IMR-90 (cell line): Measurements from ENCODE around the gene EPC1. TPM values are rescaled to one million over a fixed set of nuclear protein-coding genes. Genes with fewer than 3 reads are reported as not detected.
A peak's percentile ranks its signal among the peaks of the same experiment; 100 is the strongest.

ENCODE experiments used
- ATAC-seq: fragments of 200-7000 bp; cut with Tn5 transposase; 2 replicates; pipeline ENCODE4 v1.9.1; 2020; ENCODE audit warnings: low read depth, mild to moderate bottlenecking, moderate library complexity
- BruUV-seq: library from RNA; stranded (reverse); fragments of 400-500 nt; replicated peaks from 2 replicates; lab custom pipeline; 2021; lab: Mats Ljungman, UMichigan
- CTCF ChIA-PET: fragments of 300-600 bp; formaldehyde crosslinking; extraction: SDS; loops from one replicate; lab custom pipeline; 2021; ENCODE audit warnings: antibody characterized with exemption; lab: Yijun Ruan, JAX
- POLR2A ChIA-PET: fragments of 300-600 bp; sonication (Branson Sonifier 250); formaldehyde crosslinking; loops from one replicate; lab custom pipeline; 2022; ENCODE audit warnings: antibody characterized with exemption; ENCODE audit not compliant: unreplicated experiment; lab: Charles Lee
- DNase-seq: peaks from one replicate; pipeline ENCODE4 v3.0.0; 2013
- H2AFZ ChIP-seq: replicated peaks from 2 replicates; pipeline ENCODE3; 2013; ENCODE audit warnings: low read length, mild to moderate bottlenecking; ENCODE audit not compliant: poor library complexity
- H2AK5ac ChIP-seq: 2 replicates; pipeline ENCODE4 v1.6.1; 2013; ENCODE audit warnings: low read depth, low read length, inconsistent platforms
- H2AK9ac ChIP-seq: replicated peaks from 2 replicates; pipeline ENCODE3; 2013; ENCODE audit warnings: mild to moderate bottlenecking, low read depth, low read length, moderate library complexity; ENCODE audit not compliant: poor library complexity
- H2BK120ac ChIP-seq: 2 replicates; pipeline ENCODE4 v1.6.1; 2013; ENCODE audit warnings: low read depth, low read length, inconsistent platforms
- H2BK15ac ChIP-seq: 3 replicates; pipeline ENCODE4 v1.6.1; 2013; ENCODE audit warnings: low read depth, low read length, inconsistent platforms
- H2BK20ac ChIP-seq: 2 replicates; pipeline ENCODE4 v1.6.1; 2013; ENCODE audit warnings: low read depth, mild to moderate bottlenecking, inconsistent platforms, low read length, moderate library complexity
- H2BK5ac ChIP-seq: 2 replicates; pipeline ENCODE4 v1.6.1; 2013; ENCODE audit warnings: mild to moderate bottlenecking, low read depth, low read length, inconsistent platforms; ENCODE audit not compliant: poor library complexity, severe bottlenecking
- H3K14ac ChIP-seq: replicated peaks from 2 replicates; pipeline ENCODE4 v1.6.1; 2013; ENCODE audit warnings: low read depth, low read length, inconsistent platforms
- H3K18ac ChIP-seq: 2 replicates; pipeline ENCODE4 v1.6.1; 2013; ENCODE audit warnings: low read depth, low read length, control low read depth
- H3K23ac ChIP-seq: 2 replicates; pipeline ENCODE4 v1.6.1; 2013; ENCODE audit warnings: low read depth, low read length, inconsistent platforms
- H3K27ac ChIP-seq: 2 replicates; pipeline ENCODE4 v1.5.1; 2013; ENCODE audit warnings: mild to moderate bottlenecking, control low read depth, low read length; ENCODE audit not compliant: insufficient read depth
- H3K27me3 ChIP-seq: 2 replicates; pipeline ENCODE4 v1.6.1; 2013; ENCODE audit warnings: low read length; ENCODE audit not compliant: control insufficient read depth, insufficient read depth
- H3K36me3 ChIP-seq: 2 replicates; pipeline ENCODE4 v1.6.1; 2013; ENCODE audit warnings: low read length, mixed read lengths; ENCODE audit not compliant: control insufficient read depth, insufficient read depth
- H3K4ac ChIP-seq: 2 replicates; pipeline ENCODE4 v1.6.1; 2013; ENCODE audit warnings: low read depth, low read length, inconsistent platforms
- H3K4me1 ChIP-seq: 2 replicates; pipeline ENCODE4 v1.6.1; 2013; ENCODE audit warnings: low read length, mixed read lengths; ENCODE audit not compliant: control insufficient read depth, insufficient read depth
- H3K4me2 ChIP-seq: 2 replicates; pipeline ENCODE4 v1.6.1; 2013; ENCODE audit warnings: low read depth, mild to moderate bottlenecking, control low read depth, low read length, moderate library complexity
- H3K4me3 ChIP-seq: 2 replicates; pipeline ENCODE4 v1.5.1; 2013; ENCODE audit warnings: low read depth, mild to moderate bottlenecking, control low read depth, low read length, moderate library complexity; ENCODE audit not compliant: insufficient read depth
- H3K56ac ChIP-seq: 2 replicates; pipeline ENCODE4 v1.6.1; 2013; ENCODE audit warnings: low read length, inconsistent platforms; ENCODE audit not compliant: insufficient read depth; ENCODE audit errors: extremely low read depth
- H3K79me1 ChIP-seq, 2 experiments: 2 replicates each; pipeline ENCODE4 v1.6.1; 2013; ENCODE audit warnings: low read length in 2 of 2, inconsistent platforms in 1 of 2, low read depth in 1 of 2
- H3K9ac ChIP-seq: 2 replicates; pipeline ENCODE4 v1.6.1; 2013; ENCODE audit warnings: low read depth, low read length, control low read depth
- H3K9me1 ChIP-seq: 2 replicates; pipeline ENCODE4 v1.6.1; 2013; ENCODE audit warnings: low read length, inconsistent platforms; ENCODE audit not compliant: insufficient read depth
- H3K9me3 ChIP-seq: 2 replicates; pipeline ENCODE4 v1.6.1; 2013; ENCODE audit warnings: low read length; ENCODE audit not compliant: control insufficient read depth, insufficient read depth
- H4K20me1 ChIP-seq: 2 replicates; pipeline ENCODE4 v1.6.1; 2013; ENCODE audit warnings: low read length, inconsistent platforms; ENCODE audit not compliant: insufficient read depth
- H4K5ac ChIP-seq: 2 replicates; pipeline ENCODE4 v1.6.1; 2013; ENCODE audit warnings: mild to moderate bottlenecking, low read depth, low read length, control low read depth
- H4K8ac ChIP-seq, 2 experiments: 2 replicates each; pipeline ENCODE4 v1.6.1; 2013; ENCODE audit warnings: low read depth in 2 of 2, low read length in 2 of 2, control low read depth in 1 of 2, inconsistent platforms in 1 of 2
- H4K91ac ChIP-seq: 2 replicates; pipeline ENCODE4 v1.6.1; 2013; ENCODE audit warnings: low read depth, low read length, inconsistent platforms; ENCODE audit not compliant: insufficient read depth
- BHLHE40 ChIP-seq: fragments of 150-350 bp; IDR thresholded peaks from 2 replicates; pipeline ENCODE4 v1.6.1; 2016; ENCODE audit warnings: mild to moderate bottlenecking, low read depth, low read length
- CEBPB ChIP-seq: IDR thresholded peaks from 2 replicates; pipeline ENCODE4 v1.6.1; 2012; ENCODE audit warnings: low read depth, low read length, improper control_type of control experiment
- CHD1 ChIP-seq: IDR thresholded peaks from 2 replicates; pipeline ENCODE4 v1.6.1; 2012; ENCODE audit warnings: low read depth, low read length, improper control_type of control experiment
- CTCF ChIP-seq: conservative IDR thresholded peaks from 2 replicates; pipeline ENCODE4 v1.5.1; 2012; ENCODE audit warnings: mild to moderate bottlenecking, low read depth, low read length, improper control_type of control experiment
- FOS ChIP-seq: fragments of 150-350 bp; IDR thresholded peaks from 2 replicates; pipeline ENCODE4 v1.6.1; 2016; ENCODE audit warnings: low read depth, low read length
- MAFK ChIP-seq: IDR thresholded peaks from 2 replicates; pipeline ENCODE4 v1.6.1; 2012; ENCODE audit warnings: low read depth, low read length, improper control_type of control experiment
- MAZ ChIP-seq: IDR thresholded peaks from 2 replicates; pipeline ENCODE4 v1.6.1; 2012; ENCODE audit warnings: low read depth, mild to moderate bottlenecking, low read length, improper control_type of control experiment, moderate library complexity, borderline replicate concordance
- MXI1 ChIP-seq: IDR thresholded peaks from 2 replicates; pipeline ENCODE4 v1.6.1; 2012; ENCODE audit warnings: low read depth, mild to moderate bottlenecking, low read length, moderate library complexity, borderline replicate concordance
- NFE2L2 ChIP-seq: fragments of 150-350 bp; IDR thresholded peaks from 2 replicates; pipeline ENCODE4 v1.6.1; 2016; ENCODE audit warnings: low read depth, mild to moderate bottlenecking, low read length
- POLR2A ChIP-seq: IDR thresholded peaks from 2 replicates; pipeline ENCODE4 v1.6.1; 2012; ENCODE audit warnings: mild to moderate bottlenecking, low read depth, low read length
- RAD21 ChIP-seq: IDR thresholded peaks from 2 replicates; pipeline ENCODE4 v1.6.1; 2012; ENCODE audit warnings: low read length, improper control_type of control experiment
- RCOR1 ChIP-seq: IDR thresholded peaks from 2 replicates; pipeline ENCODE4 v1.6.1; 2012; ENCODE audit warnings: mild to moderate bottlenecking, low read length, improper control_type of control experiment; ENCODE audit not compliant: insufficient replicate concordance
- RFX5 ChIP-seq: IDR thresholded peaks from 2 replicates; pipeline ENCODE4 v1.8.0; 2012; ENCODE audit warnings: low read depth, mild to moderate bottlenecking, low read length, moderate library complexity
- SMC3 ChIP-seq: fragments of 150-350 bp; IDR thresholded peaks from 2 replicates; pipeline ENCODE4 v1.6.1; 2016; ENCODE audit warnings: low read depth, mild to moderate bottlenecking, antibody characterized with exemption, low read length, moderate library complexity
- WGBS, 2 experiments: methylation state at CpG; one replicate each; pipeline versions ENCODE4 v1.1.5 to v1.1.7; 2013; ENCODE audit warnings: missing lambda C conversion rate in 2 of 2; ENCODE audit not compliant: insufficient read length in 1 of 2; ENCODE audit errors: extremely low coverage in 2 of 2; 5-methylcytosine and 5-hydroxymethylcytosine counted together
- dilution Hi-C: fragments of 300-500 bp; cut with HindIII; formaldehyde crosslinking; loops from one replicate; pipeline ENCODE4 v1.14.3; 2018; ENCODE audit warnings: low sequenced_read_pairs; ENCODE audit not compliant: unreplicated experiment
- in situ Hi-C: fragments of 300-500 bp; cut with MboI; formaldehyde crosslinking; loops from 3 replicates; pipeline ENCODE4 v1.14.3; 2019; ENCODE audit warnings: low sequenced_read_pairs, inconsistent platforms, mixed read lengths
- intact Hi-C: fragments of 100-400 bp; cut with micrococcal nuclease; formaldehyde crosslinking; loops from 2 replicates; pipeline ENCODE4 v1.10.0; 2022
- polyA plus RNA-seq, 3 experiments: library from polyadenylated mRNA; depleted of rRNA; stranded (reverse); fragments of >200 nt; gene quantifications; 2 replicates each; pipeline ENCODE4 v1.2.3, GENCODE V29; 2012; ENCODE audit warnings: low replicate concordance in 1 of 3
- total RNA-seq: library from RNA; depleted of rRNA; stranded (reverse); fragments of >200 nt; gene quantifications from 2 replicates; pipeline ENCODE4 v1.2.3, GENCODE V29; 2012
- TF ChIP-seq, protein P1 (sequence below): fragments of 150-350 bp; IDR thresholded peaks from 2 replicates; pipeline ENCODE4 v1.6.1; 2016; ENCODE audit warnings: low read depth, mild to moderate bottlenecking, low read length, moderate library complexity, borderline replicate concordance
- TF ChIP-seq, protein P2 (sequence below): fragments of 150-350 bp; IDR thresholded peaks from 2 replicates; pipeline ENCODE4 v1.6.1; 2017; ENCODE audit warnings: mild to moderate bottlenecking, antibody characterized with exemption, low read length, low read depth

EPC1 gene
- total and polyA plus RNA-seq, 2 of the 4 experiments (the other 2 are of a cell fraction), result 21.9 to 23.5 TPM

DNA sequence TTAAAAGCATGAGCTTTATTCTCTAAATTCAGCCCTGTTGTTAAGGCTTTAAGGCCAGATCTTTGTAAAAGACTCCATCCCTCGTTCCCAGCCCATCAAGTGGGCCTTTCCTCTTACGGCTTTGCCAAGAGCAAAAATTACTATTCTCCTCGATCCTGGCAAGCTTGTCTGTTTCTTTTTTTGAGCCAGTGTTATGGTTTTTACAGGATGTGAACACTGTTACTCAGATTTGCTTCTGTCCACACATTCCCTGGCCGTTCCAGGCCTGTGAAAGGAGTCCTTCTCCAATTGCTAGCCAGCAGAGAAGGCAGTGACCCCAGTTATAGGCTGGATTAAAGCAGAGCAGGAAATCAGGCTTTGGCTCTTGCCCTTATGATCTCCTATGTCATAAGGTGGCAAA lies 47.0 kb upstream of the EPC1 start:
- H3K27ac ChIP-seq, result no peak overlapping the region
- H4K20me1 ChIP-seq, result no peaks in the 10 kb centered on the region
- DNase-seq (no peak), ATAC-seq (0 out of 2 replicates have a peak, but pooled peaks have one; percentile 29)
- H2AK9ac ChIP-seq, result no peak overlapping the region
- H3K4me2 ChIP-seq, result no peak overlapping the region
- H3K9ac ChIP-seq, result no peak overlapping the region
- H2BK5ac ChIP-seq, result no peak overlapping the region
- no peak overlapping the region for H2BK15ac ChIP-seq
- H3K36me3 ChIP-seq, result no peaks in the 10 kb centered on the region
- whole genome bisulfite sequencing, 2 experiments, result no CpG with 5 or more reads among the region's 4 CpGs
- in situ Hi-C loops, result no loop called here
- intact Hi-C loops, result no loop called here
- H3K79me1 ChIP-seq, result no peaks in the 10 kb centered on the region
- H2AFZ ChIP-seq, result no peak overlapping the region
- no peak overlapping the region for H3K18ac ChIP-seq
- no peak overlapping the region for H3K4me3 ChIP-seq
- no peak overlapping the region for H3K4ac ChIP-seq
- no peak overlapping the region for H2BK20ac ChIP-seq
- no peak overlapping the region for H4K5ac ChIP-seq
- H4K8ac ChIP-seq, result no peak overlapping the region
- ChIA-PET POLR2A (no interaction called here), CTCF (no interaction called here)
- TF ChIP-seq FOS (no peak), CHD1 (no peak), RAD21 (no peak), MAZ (no peak), MXI1 (no peak), CTCF (no peak), CEBPB (no peak), MAFK (no peak), SMC3 (no peak), POLR2A (no peak), NFE2L2 (no peak), RFX5 (no peak), BHLHE40 (no peak), RCOR1 (no peak)
- TF ChIP-seq, protein P1, sequence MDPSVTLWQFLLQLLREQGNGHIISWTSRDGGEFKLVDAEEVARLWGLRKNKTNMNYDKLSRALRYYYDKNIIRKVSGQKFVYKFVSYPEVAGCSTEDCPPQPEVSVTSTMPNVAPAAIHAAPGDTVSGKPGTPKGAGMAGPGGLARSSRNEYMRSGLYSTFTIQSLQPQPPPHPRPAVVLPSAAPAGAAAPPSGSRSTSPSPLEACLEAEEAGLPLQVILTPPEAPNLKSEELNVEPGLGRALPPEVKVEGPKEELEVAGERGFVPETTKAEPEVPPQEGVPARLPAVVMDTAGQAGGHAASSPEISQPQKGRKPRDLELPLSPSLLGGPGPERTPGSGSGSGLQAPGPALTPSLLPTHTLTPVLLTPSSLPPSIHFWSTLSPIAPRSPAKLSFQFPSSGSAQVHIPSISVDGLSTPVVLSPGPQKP, result no peak
- TF ChIP-seq, protein P2, sequence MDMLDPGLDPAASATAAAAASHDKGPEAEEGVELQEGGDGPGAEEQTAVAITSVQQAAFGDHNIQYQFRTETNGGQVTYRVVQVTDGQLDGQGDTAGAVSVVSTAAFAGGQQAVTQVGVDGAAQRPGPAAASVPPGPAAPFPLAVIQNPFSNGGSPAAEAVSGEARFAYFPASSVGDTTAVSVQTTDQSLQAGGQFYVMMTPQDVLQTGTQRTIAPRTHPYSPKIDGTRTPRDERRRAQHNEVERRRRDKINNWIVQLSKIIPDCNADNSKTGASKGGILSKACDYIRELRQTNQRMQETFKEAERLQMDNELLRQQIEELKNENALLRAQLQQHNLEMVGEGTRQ, result no peak
- dilution Hi-C loops, result no loop called here
- H3K4me1 ChIP-seq, result no peaks in the 10 kb centered on the region
- H2BK120ac ChIP-seq, result no peak overlapping the region
- H3K14ac ChIP-seq, result no peak overlapping the region
- H3K27me3 ChIP-seq, result no peaks in the 10 kb centered on the region
- H4K91ac ChIP-seq, result no peak overlapping the region
- no peaks in the 10 kb centered on the region for H3K9me3 ChIP-seq
- H3K23ac ChIP-seq, result no peak overlapping the region
- no TSS peak for BruUV-seq
- no peaks in the 10 kb centered on the region for H3K9me1 ChIP-seq
- H3K56ac ChIP-seq, result no peak overlapping the region
- H2AK5ac ChIP-seq, result no peak overlapping the region
